ENCODE data around the gene GNAI1.

GNAI1 gene

GRCh38 chr7:80134536-80135308 is at the start of gene GNAI1:
Gene GNAI1, plus strand, starts transcription at chr7:80134831. Its CDS starts 330 bp downstream, at chr7:80135161.
- peak in 1 of 2 donors; percentile 12 for DNase-seq

DNA sequence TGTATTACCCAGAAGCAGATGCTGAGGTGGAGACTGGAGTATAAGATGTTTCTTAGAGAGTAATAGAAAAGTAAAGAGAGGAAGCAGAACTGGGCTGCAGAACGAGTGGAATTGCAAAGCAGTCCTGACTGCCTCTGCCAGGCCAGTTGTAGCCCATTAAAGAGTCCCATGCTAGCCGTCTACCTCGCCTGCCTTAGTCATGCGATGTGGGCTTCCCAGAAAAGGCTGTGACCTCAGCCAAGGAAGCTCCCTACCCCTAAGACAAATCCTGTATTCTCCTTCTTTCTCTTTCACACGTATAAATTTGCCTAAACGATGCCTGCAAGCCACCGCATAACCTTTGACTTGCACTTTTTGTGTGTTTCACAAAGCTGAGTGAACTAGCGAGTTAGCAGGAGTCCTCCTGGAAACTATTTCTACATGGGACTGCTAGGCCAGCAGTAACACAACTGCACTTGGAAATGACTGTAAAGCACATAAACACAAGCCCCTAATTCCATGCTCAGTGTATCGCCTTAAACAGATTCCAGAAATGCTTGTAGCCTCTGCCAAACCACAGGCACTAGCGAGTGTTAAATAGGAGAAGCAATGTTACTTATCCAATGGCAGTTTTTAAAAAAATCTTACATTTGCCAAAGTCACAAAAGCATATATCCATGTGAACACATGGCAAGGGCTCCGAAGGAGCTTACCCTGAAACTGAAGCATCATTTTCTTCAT is 47.4 kb upstream of the GNAI1 start:
- no peak for DNase-seq

GRCh38 chr7:80087771-80088170 is 46.9 kb upstream of the GNAI1 start:
- no peak for DNase-seq

GRCh38 chr7:80088705-80089104 is 45.9 kb upstream of the GNAI1 start:
- DNase-seq: no peak

- no peak for DNase-seq
These were observed 45.3 kb upstream of the GNAI1 start for GRCh38 chr7:80089366-80089765.

- DNase-seq: no peak
These were observed 41.3 kb upstream of the GNAI1 start for GRCh38 chr7:80093349-80093748.

GRCh38 chr7:80095545-80095944 is 39.1 kb upstream of the GNAI1 start:
- DNase-seq: no peak

- no peak for DNase-seq
These were observed 36.9 kb upstream of the GNAI1 start for GRCh38 chr7:80097756-80098155.

DNA sequence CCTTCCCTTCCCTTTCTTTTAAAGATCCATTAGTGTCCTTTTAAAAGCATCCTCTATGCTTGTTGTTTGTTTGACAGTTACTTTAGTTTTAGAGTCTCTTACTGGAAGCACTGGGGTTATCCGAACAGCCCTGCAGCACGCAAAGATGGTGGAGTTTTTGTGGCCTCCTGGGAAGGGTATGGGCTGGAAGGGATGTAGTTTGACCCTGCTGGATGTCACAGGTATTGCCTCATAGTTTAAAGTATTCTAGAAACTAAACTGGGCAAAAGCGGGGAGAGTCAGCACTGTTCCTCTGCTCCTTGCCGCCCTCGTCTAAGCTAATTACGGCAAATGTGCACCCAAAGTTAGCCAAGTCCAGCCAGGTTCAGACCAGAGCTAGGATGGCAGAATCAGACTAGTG is 35.8 kb upstream of the GNAI1 start:
- DNase-seq: no peak

- no peak for DNase-seq
These were observed 34.4 kb upstream of the GNAI1 start for GRCh38 chr7:80100254-80100653.

DNA sequence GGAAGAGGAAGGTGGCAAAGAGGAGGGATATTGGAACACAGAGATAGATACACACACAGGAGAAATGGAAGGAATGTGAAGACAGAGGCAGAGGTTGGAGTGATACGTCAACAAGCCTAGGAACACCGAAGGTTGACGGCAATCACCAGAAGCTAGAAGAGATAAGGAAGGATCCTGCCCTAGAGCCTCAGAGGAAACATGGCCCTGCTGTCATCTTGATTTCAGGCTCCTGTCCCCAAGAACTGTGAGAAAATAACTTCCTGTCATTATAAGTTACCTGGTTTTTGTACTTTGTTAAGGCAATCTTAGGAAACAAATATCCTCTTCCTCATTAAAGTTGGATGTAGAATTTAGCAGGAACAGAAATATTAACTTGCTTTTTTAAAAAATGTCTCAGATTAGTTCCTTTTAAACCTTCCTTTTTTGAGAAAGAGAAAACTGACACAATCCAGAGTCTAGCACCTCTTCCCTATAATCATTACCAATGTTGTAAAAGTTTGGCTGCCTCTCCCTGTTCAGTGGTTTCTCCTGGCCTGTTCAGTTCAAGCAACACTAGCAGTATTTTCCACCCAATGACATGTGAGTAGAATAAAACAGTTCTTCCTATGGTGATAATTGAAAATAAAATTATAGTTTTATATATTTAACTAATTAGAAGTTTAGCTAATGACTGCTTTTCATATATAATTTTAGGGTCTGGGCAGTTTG is 28.8 kb upstream of the GNAI1 start:
- no peak for DNase-seq

DNA sequence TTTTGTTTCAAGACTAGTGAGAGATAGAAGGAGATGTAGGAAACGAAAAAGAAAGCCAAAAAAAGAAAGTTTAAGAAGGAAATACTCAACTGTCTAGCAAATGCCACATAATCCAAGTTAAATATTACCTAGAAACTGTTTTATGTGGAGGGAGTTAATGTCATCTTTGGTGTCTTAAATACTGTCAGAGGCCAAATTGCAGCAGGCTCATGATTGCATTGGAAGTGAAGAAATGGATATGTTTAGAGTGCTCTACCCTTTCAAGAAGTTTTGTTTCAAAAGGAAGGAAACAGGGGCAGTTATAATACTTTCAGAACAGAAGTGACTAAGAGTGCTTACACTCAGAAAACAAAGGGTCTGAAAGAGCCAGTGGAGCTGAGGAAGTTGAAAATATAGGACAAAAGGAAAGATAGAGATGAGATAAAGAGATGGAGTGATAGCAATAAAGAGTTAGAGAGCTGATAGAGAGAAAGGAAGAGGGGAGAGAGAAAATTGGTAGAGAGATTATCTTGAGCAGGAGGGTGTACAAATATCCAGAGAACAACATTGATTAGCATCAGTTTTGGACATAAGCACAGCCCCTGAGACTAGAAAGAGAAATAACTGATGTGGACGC is 28.0 kb upstream of the GNAI1 start:
- no peak for DNase-seq

DNA sequence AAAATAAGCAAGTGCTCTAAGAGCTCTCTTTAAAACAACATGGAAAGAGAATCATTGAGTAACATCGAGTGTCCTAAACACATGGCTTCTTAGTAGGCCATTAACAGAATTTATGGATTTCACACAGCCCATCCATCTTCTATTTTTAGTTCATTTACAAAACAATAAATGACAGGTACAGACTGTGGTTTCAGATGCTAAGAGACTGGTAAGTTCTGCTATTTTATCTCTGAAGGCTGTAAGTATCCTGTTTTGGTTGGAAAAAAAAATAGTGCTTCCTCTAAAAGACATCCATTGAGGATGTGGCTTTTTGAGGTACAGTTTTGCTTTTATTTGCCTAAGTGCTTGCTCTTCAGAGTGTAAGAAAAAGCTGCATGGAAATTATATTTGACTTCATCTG is 27.4 kb upstream of the GNAI1 start:
- DNase-seq: no peak

DNA sequence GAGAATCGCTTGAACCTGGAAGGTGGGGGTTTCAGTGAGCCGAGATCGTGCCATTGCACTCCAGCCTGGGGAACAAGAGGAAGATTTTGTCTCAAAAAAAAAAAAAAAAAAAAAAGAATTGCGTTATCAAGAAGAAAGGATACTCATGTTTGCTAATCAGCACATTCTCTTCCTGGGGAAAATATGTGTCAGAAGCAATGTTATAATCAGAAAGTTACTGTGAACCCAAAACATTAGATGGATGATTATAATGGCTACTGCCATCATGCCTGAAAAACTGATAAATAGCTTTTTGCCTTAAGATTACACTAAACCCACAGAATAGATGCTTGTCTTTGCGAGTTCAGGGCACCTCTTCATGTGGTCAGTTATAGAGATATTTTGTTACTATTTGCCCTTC is 24.3 kb upstream of the GNAI1 start:
- no peak for DNase-seq

DNA sequence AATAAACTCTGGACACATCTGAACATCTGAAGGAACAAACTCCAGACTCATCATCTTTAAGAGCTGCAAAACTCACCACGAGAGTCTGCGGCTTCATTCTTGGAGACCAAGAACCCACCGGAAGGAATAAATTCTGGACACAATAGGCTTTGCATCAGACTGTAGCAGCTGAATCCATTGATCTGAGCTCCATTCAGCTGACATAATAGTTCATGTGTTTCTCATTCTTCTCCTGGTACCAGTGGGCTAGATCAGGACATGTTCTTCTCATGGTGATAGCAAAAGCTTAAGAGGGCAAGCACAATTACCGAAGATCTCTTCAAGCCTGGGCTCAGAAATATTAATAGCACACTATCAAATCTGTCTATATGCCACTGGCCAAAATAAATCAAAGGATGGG is 20.5 kb upstream of the GNAI1 start:
- no peak for DNase-seq

GRCh38 chr7:80124526-80125264 is 9.9 kb upstream of the GNAI1 start:
- DNase-seq: no peak

GRCh38 chr7:80127412-80128160 is 7.0 kb upstream of the GNAI1 start:
- no peak for DNase-seq

GRCh38 chr7:80128918-80129317 is 5.7 kb upstream of the GNAI1 start:
- no peak for DNase-seq

- DNase-seq: no peak
These were observed 4.8 kb upstream of the GNAI1 start for GRCh38 chr7:80129785-80130184.

- DNase-seq: no peak
These were observed 2.8 kb upstream of the GNAI1 start for GRCh38 chr7:80131675-80132435.

- DNase-seq: no peak
These were observed 2.0 kb upstream of the GNAI1 start for GRCh38 chr7:80132594-80132993.

Data from stimulated activated CD4-positive, alpha-beta T cell treated with anti-CD3 and anti-CD28 coated beads, Interleukin-2, amount 100 ng/mL, for 48 hours (primary cell).